ENCODE measurements around the gene SS18L1. TPM values are rescaled to one million over a fixed set of nuclear protein-coding genes. Genes with fewer than 3 reads are reported as not detected.

The SS18L1 gene
- total RNA-seq, 2 donors from 2014 or later: 16.5 to 17.9 TPM

GRCh38 chr20:62175711-62176110, 32.1 kb downstream of the SS18L1 start:
- Mint-ChIP-seq H3K36me3 (ENCODE audit: low read depth) (peaks cover 25% of the 10 kb centered on the region), H3K9me3 (no peaks in the 10 kb centered on the region), H3K4me1 (no peaks in the 10 kb centered on the region), H3K27me3 (no peaks in the 10 kb centered on the region), H3K4me3 (no peak overlapping the region), H3K27ac (no peak overlapping the region)
- ATAC-seq (replicated peaks): no peak

GRCh38 chr20:62176866-62177265, 33.3 kb downstream of the SS18L1 start:
- H3K4me1 Mint-ChIP-seq: peaks cover 4% of the 10 kb centered on the region
- no peak for ATAC-seq (replicated peaks)
- H3K27me3 Mint-ChIP-seq: no peaks in the 10 kb centered on the region
- H3K36me3 Mint-ChIP-seq (ENCODE audit: low read depth): peaks cover 20% of the 10 kb centered on the region
- H3K27ac Mint-ChIP-seq: no peak overlapping the region
- H3K4me3 Mint-ChIP-seq: no peak overlapping the region
- no peaks in the 10 kb centered on the region for H3K9me3 Mint-ChIP-seq

- no peak for ATAC-seq (replicated peaks)
- H3K4me3 Mint-ChIP-seq: no peak overlapping the region
- no peaks in the 10 kb centered on the region for H3K9me3 Mint-ChIP-seq
- H3K36me3 Mint-ChIP-seq (ENCODE audit: low read depth): peaks cover 20% of the 10 kb centered on the region
- peaks cover 4% of the 10 kb centered on the region for H3K4me1 Mint-ChIP-seq
- no peaks in the 10 kb centered on the region for H3K27me3 Mint-ChIP-seq
- no peak overlapping the region for H3K27ac Mint-ChIP-seq
Measured at GRCh38 chr20:62177307-62177706, 33.7 kb downstream of the SS18L1 start.

- no peak overlapping the region for H3K4me3 Mint-ChIP-seq
- ATAC-seq (replicated peaks): no peak
- peaks cover 20% of the 10 kb centered on the region for H3K36me3 Mint-ChIP-seq (ENCODE audit: low read depth)
- H3K9me3 Mint-ChIP-seq: no peaks in the 10 kb centered on the region
- peaks cover 4% of the 10 kb centered on the region for H3K4me1 Mint-ChIP-seq
- H3K27me3 Mint-ChIP-seq: no peaks in the 10 kb centered on the region
- no peak overlapping the region for H3K27ac Mint-ChIP-seq
Measured at GRCh38 chr20:62178316-62179161, 35.0 kb downstream of the SS18L1 start.

- Mint-ChIP-seq H3K27me3 (no peaks in the 10 kb centered on the region), H3K9me3 (no peaks in the 10 kb centered on the region), H3K4me1 (peaks cover 4% of the 10 kb centered on the region), H3K4me3 (no peak overlapping the region), H3K36me3 (ENCODE audit: low read depth) (peaks cover 16% of the 10 kb centered on the region), H3K27ac (no peak overlapping the region)
- no peak for ATAC-seq (replicated peaks)
Measured at GRCh38 chr20:62179162-62179504, 35.6 kb downstream of the SS18L1 start.

- Mint-ChIP-seq H3K4me3 (peak overlapping the region; percentile 87), H3K36me3 (ENCODE audit: low read depth) (peaks cover 5% of the 10 kb centered on the region), H3K4me1 (peaks cover 13% of the 10 kb centered on the region), H3K27ac (peak overlapping the region; percentile 91), H3K27me3 (no peaks in the 10 kb centered on the region), H3K9me3 (no peaks in the 10 kb centered on the region)
- ATAC-seq (replicated peaks): no peak
Measured at GRCh38 chr20:62181808-62182207, 38.2 kb downstream of the SS18L1 start.

- peaks cover 18% of the 10 kb centered on the region for H3K4me1 Mint-ChIP-seq
- ATAC-seq (replicated peaks): peak; percentile 98
- peak within 1 kb of the TSS; percentile 87 for H3K4me3 Mint-ChIP-seq
- no peaks in the 10 kb centered on the region for H3K9me3 Mint-ChIP-seq
- H3K27ac Mint-ChIP-seq: peak within 1 kb of the TSS; percentile 91
- H3K27me3 Mint-ChIP-seq: no peaks in the 10 kb centered on the region
- H3K36me3 Mint-ChIP-seq (ENCODE audit: low read depth): peaks cover 9% of the 10 kb centered on the region
Measured at GRCh38 chr20:62182469-62183425, 39.2 kb downstream of the SS18L1 start, which contains the start of gene MTG2. MTG2 (plus strand) TSS chr20:62183028; CDS start chr20:62193421, 10,393 bp downstream.

GRCh38 chr20:62183426-62184142, 40.0 kb downstream of the SS18L1 start:
- no peaks in the 10 kb centered on the region for H3K27me3 Mint-ChIP-seq
- H3K9me3 Mint-ChIP-seq: no peaks in the 10 kb centered on the region
- peak overlapping the region; percentile 91 for H3K27ac Mint-ChIP-seq
- peaks cover 14% of the 10 kb centered on the region for H3K36me3 Mint-ChIP-seq (ENCODE audit: low read depth)
- ATAC-seq (replicated peaks): no peak
- peak overlapping the region; percentile 87 for H3K4me3 Mint-ChIP-seq
- H3K4me1 Mint-ChIP-seq: peaks cover 20% of the 10 kb centered on the region

GRCh38 chr20:62186096-62186426, 42.5 kb downstream of the SS18L1 start:
- H3K27me3 Mint-ChIP-seq: no peaks in the 10 kb centered on the region
- no peak for ATAC-seq (replicated peaks)
- peaks cover 24% of the 10 kb centered on the region for H3K4me1 Mint-ChIP-seq
- no peak overlapping the region for H3K4me3 Mint-ChIP-seq
- no peaks in the 10 kb centered on the region for H3K9me3 Mint-ChIP-seq
- H3K36me3 Mint-ChIP-seq (ENCODE audit: low read depth): peaks cover 32% of the 10 kb centered on the region
- no peak overlapping the region for H3K27ac Mint-ChIP-seq

- ATAC-seq (replicated peaks): no peak
- peaks cover 20% of the 10 kb centered on the region for H3K4me1 Mint-ChIP-seq
- H3K9me3 Mint-ChIP-seq: no peaks in the 10 kb centered on the region
- no peak overlapping the region for H3K27ac Mint-ChIP-seq
- peaks cover 32% of the 10 kb centered on the region for H3K36me3 Mint-ChIP-seq (ENCODE audit: low read depth)
- no peaks in the 10 kb centered on the region for H3K27me3 Mint-ChIP-seq
- no peak overlapping the region for H3K4me3 Mint-ChIP-seq
Measured at GRCh38 chr20:62186887-62187866, 43.6 kb downstream of the SS18L1 start.

- Mint-ChIP-seq H3K36me3 (ENCODE audit: low read depth) (peaks cover 50% of the 10 kb centered on the region), H3K27me3 (no peaks in the 10 kb centered on the region), H3K9me3 (no peaks in the 10 kb centered on the region), H3K4me3 (no peak overlapping the region), H3K27ac (no peak overlapping the region), H3K4me1 (peaks cover 18% of the 10 kb centered on the region)
- no peak for ATAC-seq (replicated peaks)
Measured at GRCh38 chr20:62190639-62191411, 47.3 kb downstream of the SS18L1 start.

GRCh38 chr20:62191781-62192559, 48.4 kb downstream of the SS18L1 start:
- Mint-ChIP-seq H3K4me1 (peaks cover 14% of the 10 kb centered on the region), H3K9me3 (no peaks in the 10 kb centered on the region), H3K27ac (no peak overlapping the region), H3K27me3 (no peaks in the 10 kb centered on the region), H3K4me3 (no peak overlapping the region), H3K36me3 (ENCODE audit: low read depth) (peaks cover 58% of the 10 kb centered on the region)
- ATAC-seq (replicated peaks): no peak

Data from activated T-helper 17 cell treated with anti-CD3 and anti-CD28 coated beads, Interleukin-2, amount 50 U/mL, for 72 hours (primary cell).